ENCODE data around the gene FERMT3. TPM values are rescaled to one million over a fixed set of nuclear protein-coding genes. Genes with fewer than 3 reads are reported as not detected.

FERMT3 gene
- total RNA-seq, 6 donors from 2014 or later = 33.2 to 119 (median 89.3) TPM

DNA sequence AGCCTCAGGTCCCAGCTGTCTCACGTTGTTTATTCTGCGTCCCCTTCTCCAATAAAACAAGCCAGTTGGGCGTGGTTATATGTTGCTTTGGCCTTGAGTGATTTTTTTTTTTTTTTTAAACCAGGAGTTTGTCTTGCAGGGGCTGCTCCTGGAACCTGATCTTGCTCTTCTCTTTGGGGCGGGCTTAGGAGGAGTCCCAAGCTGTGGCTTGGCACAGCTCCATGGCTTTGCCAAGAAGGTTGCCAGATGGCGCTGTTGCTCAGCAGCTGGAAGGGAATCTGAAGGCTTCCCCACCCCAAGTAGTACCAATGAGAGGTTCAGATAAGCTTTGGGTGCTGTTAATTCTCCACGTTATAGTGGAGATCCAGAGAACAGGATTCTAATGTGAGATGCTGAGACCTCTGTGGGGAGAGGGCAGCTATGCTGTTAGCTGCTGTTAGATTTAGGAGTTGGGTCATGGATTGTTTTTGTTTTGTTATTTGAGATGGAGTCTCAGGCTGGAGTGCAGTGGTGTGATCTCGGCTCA is 2.0 kb upstream of the FERMT3 start:
- peak in 1 of 2 donors; percentile 95 for DNase-seq

DNA sequence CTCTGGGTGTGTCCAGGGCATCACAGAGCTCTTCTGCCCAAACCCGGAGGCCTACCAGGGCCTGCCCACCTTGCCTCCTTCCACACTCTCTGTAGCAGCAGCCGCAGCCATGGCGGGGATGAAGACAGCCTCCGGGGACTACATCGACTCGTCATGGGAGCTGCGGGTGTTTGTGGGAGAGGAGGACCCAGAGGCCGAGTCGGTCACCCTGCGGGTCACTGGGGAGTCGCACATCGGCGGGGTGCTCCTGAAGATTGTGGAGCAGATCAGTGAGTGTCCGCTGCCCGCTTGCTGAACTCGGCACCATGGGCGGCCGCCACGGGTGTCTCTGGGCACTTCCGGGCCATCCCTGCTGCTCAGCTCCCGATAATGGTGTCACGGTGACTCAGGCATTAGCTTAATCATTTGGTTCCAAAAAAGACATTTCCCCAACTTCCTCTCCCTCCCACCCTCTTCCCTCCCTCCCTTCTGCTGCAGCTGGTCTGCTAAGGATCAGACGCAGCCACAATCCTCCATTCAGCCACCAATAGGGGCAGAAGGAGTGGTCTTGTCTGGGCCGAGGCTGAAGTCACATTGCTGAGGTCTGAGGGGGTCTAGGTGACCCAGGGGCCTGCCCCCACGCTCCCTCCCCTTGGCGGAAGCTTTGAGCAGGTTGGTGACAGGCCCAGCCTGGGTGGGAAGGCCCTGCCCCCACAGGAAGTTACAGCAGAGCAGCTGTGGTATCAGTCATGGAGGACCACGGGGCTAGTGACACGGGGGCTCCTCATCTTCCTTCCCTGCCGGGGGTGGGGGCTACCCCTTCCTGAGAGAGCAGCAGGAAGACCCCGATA is 950 bp downstream of the FERMT3 start:
- TF ChIP-seq POLR2AphosphoS5 (IDR thresholded peaks at IDR 0.05) (peak; percentile 63 to 70), POLR2A (IDR thresholded peaks at IDR 0.05) (peak in 2 of 4 donors; percentile 32 to 75), EP300 (IDR thresholded peaks at IDR 0.05) (no peak)
- TF ChIP-seq, protein P1, sequence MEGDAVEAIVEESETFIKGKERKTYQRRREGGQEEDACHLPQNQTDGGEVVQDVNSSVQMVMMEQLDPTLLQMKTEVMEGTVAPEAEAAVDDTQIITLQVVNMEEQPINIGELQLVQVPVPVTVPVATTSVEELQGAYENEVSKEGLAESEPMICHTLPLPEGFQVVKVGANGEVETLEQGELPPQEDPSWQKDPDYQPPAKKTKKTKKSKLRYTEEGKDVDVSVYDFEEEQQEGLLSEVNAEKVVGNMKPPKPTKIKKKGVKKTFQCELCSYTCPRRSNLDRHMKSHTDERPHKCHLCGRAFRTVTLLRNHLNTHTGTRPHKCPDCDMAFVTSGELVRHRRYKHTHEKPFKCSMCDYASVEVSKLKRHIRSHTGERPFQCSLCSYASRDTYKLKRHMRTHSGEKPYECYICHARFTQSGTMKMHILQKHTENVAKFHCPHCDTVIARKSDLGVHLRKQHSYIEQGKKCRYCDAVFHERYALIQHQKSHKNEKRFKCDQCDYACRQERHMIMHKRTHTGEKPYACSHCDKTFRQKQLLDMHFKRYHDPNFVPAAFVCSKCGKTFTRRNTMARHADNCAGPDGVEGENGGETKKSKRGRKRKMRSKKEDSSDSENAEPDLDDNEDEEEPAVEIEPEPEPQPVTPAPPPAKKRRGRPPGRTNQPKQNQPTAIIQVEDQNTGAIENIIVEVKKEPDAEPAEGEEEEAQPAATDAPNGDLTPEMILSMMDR (IDR thresholded peaks at IDR 0.05) = no peak
- DNase-seq (peak; percentile 80 to 87), ATAC-seq (ENCODE audit: low FRiP score in 2 of 2) (peak; percentile 64 to 82)
- 26 to 34% methylated on average over 18 to 21 of the region's 30 CpGs for WGBS, 2 donors
- H3K27me3 ChIP-seq = no peaks in the 10 kb centered on the region
- peak overlapping the region; percentile 86 to 94 (median 90) for H3K27ac ChIP-seq
- peaks cover 24 to 47% (median 36%) of the 10 kb centered on the region in 4 donors for H3K4me1 ChIP-seq
- H3K9me3 ChIP-seq = no peaks in the 10 kb centered on the region
- peaks cover 9 to 46% (median 37%) of the 10 kb centered on the region in 4 donors for H3K36me3 ChIP-seq
- H3K4me3 ChIP-seq = peak overlapping the region; percentile 37 to 62 (median 50)

More for the DNA sequence above, 2.0 kb upstream of the FERMT3 start:
- Histone ChIP-seq H3K4me1 (peaks cover 24 to 47% (median 36%) of the 10 kb centered on the region in 4 donors), H3K4me3 (no peak overlapping the region), H3K27me3 (no peaks in the 10 kb centered on the region), H3K27ac (peak overlapping the region in 2 of 4 donors; percentile 93 to 94), H3K9me3 (no peaks in the 10 kb centered on the region), H3K36me3 (peaks cover 20 to 54% (median 41%) of the 10 kb centered on the region in 4 donors)
- TF ChIP-seq EP300 (IDR thresholded peaks at IDR 0.05) (no peak), POLR2AphosphoS5 (IDR thresholded peaks at IDR 0.05) (peak; percentile 56 to 64)
- TF ChIP-seq, protein P1 (IDR thresholded peaks at IDR 0.05) = peak; percentile 66 to 88 (median 71)
- ATAC-seq (ENCODE audit: low FRiP score in 2 of 2) = peak; percentile 69 to 74
- 31 to 36% methylated on average over 7 of the region's 7 CpGs for WGBS, 2 donors

DNA sequence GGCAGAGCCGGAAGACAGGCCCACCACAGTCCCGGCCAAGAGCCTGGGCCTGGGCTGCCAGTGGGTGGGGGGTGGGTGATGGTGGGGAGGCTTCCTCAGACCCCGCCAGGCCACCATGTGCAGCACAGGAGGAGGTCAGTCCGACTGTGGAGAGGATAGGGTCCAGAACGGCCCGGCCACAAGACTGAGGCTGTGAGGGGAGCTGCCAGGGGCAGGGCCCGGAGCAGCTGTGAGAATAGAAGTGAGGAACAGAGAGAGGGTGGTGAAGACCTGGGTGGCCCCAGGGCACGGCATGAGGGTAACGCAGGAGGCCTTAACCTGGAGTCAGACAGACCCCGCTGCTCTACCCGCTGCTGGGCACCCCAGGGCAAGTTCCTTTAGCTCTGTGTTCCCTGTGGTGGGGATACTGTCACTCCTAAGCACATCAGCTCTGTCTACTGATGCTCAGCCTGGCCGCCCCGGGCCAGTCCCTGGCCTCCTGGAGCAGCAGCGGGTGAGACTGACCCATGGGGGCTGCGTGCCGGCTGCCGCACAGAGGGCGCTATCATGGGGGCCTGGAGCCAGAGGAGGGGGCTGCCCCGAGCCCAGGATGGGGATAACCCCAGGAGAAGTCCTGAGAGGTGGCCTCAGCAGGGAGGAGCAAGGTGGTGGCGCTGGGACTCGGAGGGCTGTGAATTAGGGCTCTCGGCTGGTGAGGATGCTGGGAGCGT is 1.7 kb downstream of the FERMT3 start:
- ATAC-seq (ENCODE audit: low FRiP score in 2 of 2) (no peak), DNase-seq (peak in 1 of 2 donors; percentile 82)
- 74 to 80% methylated on average over 4 to 23 of the region's 23 CpGs for WGBS, 2 donors
- peak overlapping the region in 3 of 4 donors; percentile 47 to 62 (median 54) for H3K4me3 ChIP-seq
- TF ChIP-seq POLR2AphosphoS5 (IDR thresholded peaks at IDR 0.05) = no peak
- TF ChIP-seq POLR2A (IDR thresholded peaks at IDR 0.05) = no peak
- TF ChIP-seq EP300 (IDR thresholded peaks at IDR 0.05) = no peak
- TF ChIP-seq, protein P1 (IDR thresholded peaks at IDR 0.05) = no peak
- H3K36me3 ChIP-seq = peaks cover 4 to 38% (median 29%) of the 10 kb centered on the region in 4 donors
- peak overlapping the region; percentile 86 to 94 (median 90) for H3K27ac ChIP-seq
- H3K4me1 ChIP-seq = peaks cover 24 to 47% (median 36%) of the 10 kb centered on the region in 4 donors
- H3K27me3 ChIP-seq = no peaks in the 10 kb centered on the region
- no peaks in the 10 kb centered on the region for H3K9me3 ChIP-seq

DNA sequence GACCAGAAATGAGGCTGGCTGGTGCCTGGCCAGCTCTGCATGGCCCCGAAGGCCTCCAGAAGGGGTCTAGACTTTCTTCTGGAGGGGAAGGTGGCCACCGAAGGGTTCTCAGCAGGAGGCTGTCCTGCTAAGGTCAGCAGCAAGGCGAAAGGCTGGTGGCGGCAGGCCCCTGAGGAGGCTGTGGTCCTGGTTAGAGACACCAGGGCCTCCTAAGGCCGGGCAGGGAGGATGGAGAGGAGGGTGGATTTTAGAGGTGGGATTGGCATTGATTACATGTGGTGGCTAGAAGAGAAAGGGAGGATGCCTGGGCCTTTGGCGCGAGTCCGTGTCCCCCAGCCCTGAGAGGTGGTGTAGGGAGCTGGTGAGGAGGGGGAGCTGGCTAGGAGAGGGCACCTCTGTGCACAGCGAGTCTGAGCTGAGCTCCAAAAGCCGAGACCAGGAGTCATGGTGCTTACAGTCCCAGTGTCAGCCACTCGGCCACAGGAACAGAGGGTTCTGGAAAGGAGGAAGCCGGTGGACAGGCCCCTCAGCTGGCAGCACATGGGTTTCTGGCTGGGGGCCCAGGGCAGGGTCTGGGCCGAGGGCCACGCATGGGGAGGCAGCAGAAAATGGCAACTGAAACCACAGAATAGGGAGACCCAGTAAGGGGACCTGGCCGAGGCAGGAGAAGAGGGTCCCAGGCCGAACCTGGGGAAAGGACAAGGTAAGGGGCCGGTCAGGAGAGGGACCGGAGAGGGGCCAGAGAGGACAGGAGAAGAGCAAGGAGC is 2.5 kb downstream of the FERMT3 start:
- TF ChIP-seq, protein P1 (IDR thresholded peaks at IDR 0.05) = no peak
- TF ChIP-seq EP300 (IDR thresholded peaks at IDR 0.05) (no peak), POLR2AphosphoS5 (IDR thresholded peaks at IDR 0.05) (no peak), POLR2A (IDR thresholded peaks at IDR 0.05) (no peak)
- Histone ChIP-seq H3K4me1 (peaks cover 24 to 46% (median 36%) of the 10 kb centered on the region in 4 donors), H3K9me3 (no peaks in the 10 kb centered on the region), H3K27me3 (no peaks in the 10 kb centered on the region), H3K4me3 (peak overlapping the region in 1 of 4 donors; percentile 62), H3K36me3 (peaks cover 0 to 31% (median 22%) of the 10 kb centered on the region in 4 donors), H3K27ac (peak overlapping the region; percentile 86 to 94 (median 90))
- WGBS, 2 donors = 84 to 86% methylated on average over 16 to 18 of the region's 18 CpGs
- ATAC-seq (ENCODE audit: low FRiP score in 2 of 2) (no peak), DNase-seq (peak in 1 of 2 donors; percentile 59)
